GM19035 (cell line): ENCODE results near the gene NINL.
"Not testable (repeated sequence)": the region's sequence is repeated elsewhere in the genome, so short reads cannot be mapped to it uniquely, and the experiment has no call there.

Experiments used
- ATAC-seq: cut with Tn5 transposase; IDR thresholded peaks from one replicate; pipeline ENCODE4 v1.9.1; 2021; ENCODE audit not compliant: unreplicated experiment

Gene NINL

DNA sequence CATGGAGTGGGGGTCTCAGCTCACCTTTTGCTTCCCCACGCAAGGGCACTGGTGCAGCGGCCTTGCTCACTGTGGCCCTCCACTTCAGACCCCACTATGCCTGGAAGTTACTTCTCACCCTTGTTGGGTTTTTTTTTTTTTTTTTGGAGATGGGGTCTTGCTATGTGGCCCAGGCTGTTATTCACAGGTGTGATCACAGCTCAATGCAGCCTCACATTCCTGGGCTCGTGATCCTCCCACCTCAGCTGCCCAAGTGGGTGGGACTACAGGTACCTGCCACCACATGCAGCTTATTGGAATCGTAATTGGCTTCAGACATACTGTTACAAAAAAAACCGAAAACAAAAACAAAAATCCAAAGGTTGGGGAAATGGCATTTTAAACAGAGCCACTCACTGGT, 32.4 kb downstream of the NINL start:
- no peak for ATAC-seq

- no peak for ATAC-seq
These were observed 33.7 kb downstream of the NINL start for GRCh38 chr20:25551413-25552215.

- ATAC-seq: not testable (repeated sequence)
These were observed 34.5 kb downstream of the NINL start for GRCh38 chr20:25550645-25551337.

GRCh38 chr20:25549843-25550477, 35.4 kb downstream of the NINL start:
- ATAC-seq: no peak

GRCh38 chr20:25549172-25549773, 36.1 kb downstream of the NINL start:
- no peak for ATAC-seq

DNA sequence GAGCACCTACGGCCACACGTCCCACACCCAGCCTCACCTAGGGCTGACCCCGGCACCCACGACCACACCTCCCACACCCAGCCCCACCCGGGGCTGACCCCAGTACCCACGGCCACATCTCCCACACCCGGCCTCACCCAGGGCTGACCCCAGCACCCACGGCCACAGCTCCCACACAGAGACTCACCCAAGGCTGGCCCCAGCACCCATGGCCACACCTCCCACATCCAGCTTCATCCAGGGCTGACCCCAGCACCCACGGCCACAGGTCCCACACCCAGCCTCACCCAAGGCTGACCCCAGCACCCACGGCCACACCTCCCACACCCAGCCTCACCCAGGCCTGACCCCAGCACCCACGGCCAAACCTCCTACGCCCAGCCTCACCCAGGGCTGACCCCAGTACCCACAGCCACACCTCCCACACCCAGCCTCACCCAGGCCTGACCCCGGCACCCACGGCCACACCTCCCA, 36.7 kb downstream of the NINL start:
- ATAC-seq: no peak

DNA sequence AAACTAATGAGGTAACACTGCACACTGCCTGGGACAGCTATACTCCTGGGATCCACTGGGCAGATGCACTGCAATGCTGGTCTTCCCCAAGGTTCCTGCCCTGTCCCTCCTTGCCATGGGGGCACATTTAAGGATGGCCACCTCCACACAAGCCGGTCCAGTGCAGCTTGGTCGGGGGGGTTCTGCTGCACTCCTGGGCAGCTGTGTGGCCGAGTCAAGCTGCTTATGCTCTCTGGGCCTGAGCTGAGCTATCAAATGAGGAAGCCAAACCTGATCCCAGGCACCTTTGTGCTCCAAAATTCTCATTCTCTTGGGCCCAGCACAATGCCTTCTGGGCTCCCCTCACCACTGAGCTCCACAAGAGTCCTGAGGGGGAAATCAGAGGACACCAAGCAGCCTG, 37.3 kb downstream of the NINL start:
- ATAC-seq: no peak

DNA sequence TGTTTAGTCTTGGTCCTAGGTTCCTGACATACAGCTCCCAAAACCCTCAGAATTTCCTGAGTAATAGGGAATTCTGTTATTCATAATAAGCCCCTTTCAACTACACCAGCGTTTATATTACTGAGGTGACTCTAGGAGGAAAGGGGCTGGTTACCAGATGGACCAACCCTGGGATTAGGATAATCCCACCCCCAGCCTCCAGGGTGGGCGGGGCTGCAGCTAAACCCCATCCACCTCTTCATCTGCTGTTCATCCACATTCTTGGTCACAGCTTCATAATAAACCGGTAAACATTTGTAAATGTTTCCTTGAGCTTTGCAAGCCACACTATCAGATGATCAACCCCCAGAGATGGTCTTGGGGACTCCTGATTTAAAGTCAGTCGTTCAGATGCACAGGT, 38.3 kb downstream of the NINL start:
- no peak for ATAC-seq

GRCh38 chr20:25546048-25546447, 39.3 kb downstream of the NINL start:
- ATAC-seq: no peak

- ATAC-seq: no peak
These were observed 40.2 kb downstream of the NINL start for GRCh38 chr20:25545171-25545570.

GRCh38 chr20:25544734-25545133, 40.6 kb downstream of the NINL start:
- ATAC-seq: no peak

- no peak for ATAC-seq
These were observed 41.0 kb downstream of the NINL start for GRCh38 chr20:25544311-25544710.

DNA sequence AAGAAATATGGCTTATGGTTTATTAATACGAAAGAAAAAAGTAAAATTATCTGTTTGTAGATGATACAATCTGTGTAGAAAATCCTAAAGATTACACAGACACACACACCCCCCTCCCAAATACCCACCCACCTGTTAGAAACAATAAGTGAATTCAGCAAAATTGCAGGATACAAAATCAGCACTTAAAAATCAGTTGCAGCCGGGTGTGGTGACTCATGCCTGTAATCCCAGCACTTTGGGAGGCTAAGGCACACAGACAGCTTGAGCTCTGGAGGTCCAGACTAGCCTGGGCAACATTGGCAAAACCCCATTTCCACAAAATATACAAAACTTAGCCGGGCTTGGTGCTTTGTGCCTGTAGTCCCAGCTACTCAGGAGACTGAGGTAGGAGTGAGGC, 42.3 kb downstream of the NINL start:
- ATAC-seq: no peak

GRCh38 chr20:25541676-25542075, 43.7 kb downstream of the NINL start:
- ATAC-seq: no peak

- ATAC-seq: no peak
These were observed 45.3 kb downstream of the NINL start for GRCh38 chr20:25539742-25540672.

DNA sequence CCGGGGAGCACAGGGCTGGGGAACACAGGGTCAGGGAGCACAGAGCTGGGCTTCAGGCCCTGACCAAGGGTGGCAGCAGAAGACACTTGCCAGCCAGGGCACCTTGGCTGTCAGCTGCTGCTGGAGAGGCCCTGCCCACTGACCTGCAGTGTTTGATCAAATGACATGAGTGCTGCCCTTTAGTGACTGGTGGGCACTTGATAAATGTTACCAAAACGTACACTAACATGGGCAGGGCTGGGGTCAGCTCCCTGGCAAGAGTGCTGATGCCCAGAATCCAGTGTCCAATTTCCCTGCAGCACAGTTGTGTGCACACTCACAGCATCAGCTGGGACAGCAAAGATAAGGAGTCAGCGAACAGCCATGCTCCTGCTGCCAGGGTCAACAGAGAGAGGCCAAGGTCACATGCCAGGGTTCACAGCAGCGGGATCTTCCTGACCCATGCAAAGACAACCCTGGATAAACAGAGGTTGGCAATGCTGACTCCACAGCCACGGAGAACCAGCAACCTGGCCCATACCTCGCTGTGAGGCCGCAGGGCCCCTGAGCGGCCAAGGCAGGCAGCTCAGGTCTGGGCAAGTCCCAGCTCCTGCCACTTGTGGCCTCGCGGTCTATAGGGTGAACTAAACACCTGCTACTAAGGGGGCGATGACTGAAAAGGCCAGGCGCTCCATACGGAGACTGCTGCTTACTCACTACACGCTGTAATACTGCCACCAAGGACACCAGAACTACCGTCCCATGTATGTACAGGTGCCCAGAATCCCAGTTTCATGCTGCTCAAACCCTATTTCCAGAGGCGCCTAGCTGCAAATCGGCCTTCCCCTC, 46.3 kb downstream of the NINL start:
- ATAC-seq: no peak

DNA sequence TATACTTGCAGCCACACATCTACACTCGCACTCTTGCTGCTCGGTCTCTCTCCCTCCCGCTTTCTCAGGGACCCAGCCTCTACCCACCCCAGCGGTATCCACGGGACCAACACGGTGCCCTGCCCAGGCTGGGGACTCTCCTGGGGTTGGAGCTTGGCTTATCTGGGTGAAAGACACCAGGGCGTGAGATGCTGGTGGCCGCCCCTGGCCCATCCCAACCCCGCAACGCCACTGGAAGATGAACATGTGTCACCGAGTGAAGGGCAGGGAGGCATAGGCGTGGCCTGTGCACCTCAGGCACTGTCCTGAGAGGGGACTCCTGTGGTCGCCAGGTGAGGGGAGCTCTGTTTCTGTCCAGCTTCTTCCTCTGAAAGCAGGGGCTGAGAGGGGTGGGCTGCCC, 47.4 kb downstream of the NINL start:
- no peak for ATAC-seq

- no peak for ATAC-seq
These were observed 49.6 kb downstream of the NINL start for GRCh38 chr20:25535762-25536161.

- no peak for ATAC-seq
These were observed 50.5 kb downstream of the NINL start for GRCh38 chr20:25534845-25535244.
